UCSD-AML1 (cell line): ENCODE data around the gene TEKT2.

Experiments
- DNase-seq: peaks from one replicate; lab custom pipeline; 2025; ENCODE audit not compliant: unreplicated experiment; lab: John Stamatoyannopoulos, UW

TEKT2 gene

DNA sequence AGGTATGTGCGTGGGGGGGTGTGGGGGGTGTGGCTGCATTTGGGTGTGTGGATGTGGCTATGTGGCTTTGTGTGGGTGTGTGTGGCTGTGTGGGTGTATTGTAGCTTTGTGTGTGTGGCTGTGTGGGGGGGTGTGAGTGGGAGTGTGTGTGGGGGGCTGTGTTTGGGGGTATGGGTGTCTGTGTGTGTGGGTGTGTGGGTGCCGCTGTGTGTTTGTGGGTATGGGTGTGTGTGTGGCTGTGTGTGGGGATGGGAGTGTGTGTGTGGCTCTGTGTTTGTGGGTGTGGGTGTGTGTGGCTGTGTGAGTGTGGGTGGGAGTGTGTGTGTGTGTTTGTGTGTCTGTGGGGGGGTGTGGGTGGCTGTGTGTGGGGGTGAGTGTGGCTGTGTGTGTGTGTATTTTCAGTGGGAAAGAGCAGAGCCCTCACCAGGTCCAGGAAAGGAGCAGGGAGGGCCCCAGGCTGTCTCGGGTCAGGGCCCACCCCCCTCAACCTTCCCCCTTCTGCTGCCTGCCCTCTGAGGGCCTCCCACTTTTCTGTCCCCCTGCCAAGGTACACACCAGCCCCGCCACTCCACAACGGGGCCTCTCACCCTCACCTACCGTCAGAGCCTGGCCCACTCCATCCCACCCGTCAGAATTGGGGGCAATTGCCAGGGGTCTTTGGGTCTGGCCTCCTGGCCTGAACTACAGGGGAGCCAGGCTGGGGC, 43.1 kb downstream of the TEKT2 start:
- no peak for DNase-seq

- no peak for DNase-seq
Observed at GRCh38 chr1:36128126-36128904, 44.4 kb downstream of the TEKT2 start.

GRCh38 chr1:36128905-36129206, 45.0 kb downstream of the TEKT2 start:
- no peak for DNase-seq

- DNase-seq = no peak
Observed at GRCh38 chr1:36132029-36132428, 48.1 kb downstream of the TEKT2 start.

DNA sequence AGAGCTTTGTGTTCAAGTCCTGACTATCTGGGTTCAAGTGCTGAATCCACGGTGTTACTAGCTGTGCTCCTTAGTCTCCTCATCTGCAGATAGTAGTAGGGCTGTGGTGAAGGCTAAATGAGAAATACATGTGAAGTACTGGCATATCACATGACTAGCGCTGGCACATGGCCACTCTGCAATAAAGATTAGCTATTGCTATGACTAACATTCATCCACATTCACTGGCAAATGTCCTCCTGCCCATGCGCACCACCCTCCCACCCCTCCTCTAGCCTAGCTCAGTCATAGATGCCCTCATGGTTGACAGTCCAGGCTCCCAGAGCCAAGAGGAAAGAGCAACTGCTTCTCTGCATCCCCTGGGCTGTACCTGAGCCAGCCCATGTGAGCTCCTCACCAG, 49.6 kb downstream of the TEKT2 start:
- no peak for DNase-seq

DNA sequence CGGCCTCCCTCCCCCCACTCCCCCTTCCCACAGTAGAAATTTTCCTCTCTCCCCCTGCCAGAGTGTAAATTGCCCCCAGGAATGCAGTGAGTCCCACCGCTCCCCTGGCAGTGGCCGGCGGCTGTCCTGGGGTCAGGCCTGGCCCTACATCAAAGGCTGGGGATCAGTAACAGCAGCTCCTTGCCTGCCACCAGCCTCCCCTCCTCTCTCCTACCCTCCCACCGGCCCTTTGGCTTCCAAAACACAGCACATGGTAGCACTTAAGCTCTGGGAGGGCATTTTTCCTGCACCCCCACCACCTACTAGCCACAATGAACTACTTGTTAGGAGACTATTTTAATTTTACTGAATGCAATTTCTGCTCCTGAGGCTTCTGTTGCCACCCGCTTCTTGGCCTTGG, 50.1 kb downstream of the TEKT2 start:
- no peak for DNase-seq

GRCh38 chr1:36134505-36135329, 50.8 kb downstream of the TEKT2 start:
- peak; percentile 58 for DNase-seq

GRCh38 chr1:36135330-36135667, 51.4 kb downstream of the TEKT2 start:
- DNase-seq = no peak

- DNase-seq = no peak
Observed at GRCh38 chr1:36135796-36136195, 51.9 kb downstream of the TEKT2 start.

- no peak for DNase-seq
Observed at GRCh38 chr1:36136535-36136934, 52.6 kb downstream of the TEKT2 start.

GRCh38 chr1:36137226-36137625, 53.3 kb downstream of the TEKT2 start:
- no peak for DNase-seq

GRCh38 chr1:36137776-36138175, 53.9 kb downstream of the TEKT2 start:
- no peak for DNase-seq
